ENCODE measurements around the gene RFFL. TPM values are rescaled to one million over a fixed set of nuclear protein-coding genes. Genes with fewer than 3 reads are reported as not detected.

The RFFL gene
- 7.0 and 16.6 TPM in 2 replicates for total RNA-seq

GRCh38 chr17:35063514-35064223 is at the start of gene RFFL:
TSS of gene RFFL (minus strand) at chr17:35063707. CDS start at chr17:35026553, 37,154 bp downstream.

GRCh38 chr17:34980353-34980680 is 83.2 kb downstream of the RFFL start, which contains the start of gene LIG3:
TSS of gene LIG3 (plus strand) at chr17:34980512. CDS start at chr17:34983006, 2,494 bp downstream.

DNA sequence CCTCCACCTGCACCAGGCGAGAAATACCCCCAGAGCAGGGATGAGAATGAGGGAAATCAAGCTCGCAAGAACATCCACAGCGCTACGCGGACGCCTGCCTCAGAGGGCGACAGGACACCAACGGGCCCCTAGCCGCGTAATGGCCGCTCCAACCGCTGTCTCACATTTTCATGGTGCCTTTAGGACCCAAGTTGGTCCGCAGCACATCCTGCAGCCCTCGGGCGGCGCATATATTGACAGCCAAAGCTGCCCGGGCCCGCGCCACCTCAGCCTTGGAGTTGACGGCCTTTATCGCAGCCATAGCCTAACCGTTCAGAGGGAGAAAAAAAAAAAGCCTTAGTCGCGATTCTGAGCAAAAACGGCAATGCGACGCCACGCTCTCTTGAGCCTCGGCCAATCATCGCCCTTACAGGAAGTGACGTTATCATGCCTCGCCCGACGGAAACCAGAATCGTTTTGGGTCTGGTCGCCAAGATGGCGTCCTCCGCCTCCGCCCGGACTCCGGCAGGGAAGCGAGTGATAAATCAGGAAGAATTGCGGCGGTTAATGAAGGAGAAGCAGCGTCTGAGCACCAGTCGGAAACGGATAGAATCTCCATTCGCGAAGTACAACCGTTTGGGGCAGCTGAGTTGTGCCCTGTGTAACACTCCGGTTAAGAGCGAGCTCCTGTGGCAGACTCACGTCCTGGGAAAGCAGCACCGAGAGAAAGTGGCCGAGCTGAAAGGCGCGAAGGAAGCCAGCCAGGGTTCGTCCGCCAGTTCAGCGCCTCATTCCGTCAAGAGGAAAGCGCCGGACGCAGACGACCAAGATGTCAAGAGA is 102.2 kb downstream of the RFFL start, which contains the start of the genes CCT6B and ZNF830:
Gene CCT6B, minus strand, starts transcription at position 368 of the 819 bp plus-strand sequence. Its CDS starts 67 bp downstream, at position 301.
Gene ZNF830, plus strand, starts transcription at position 448 of the 819 bp plus-strand sequence. Its CDS starts 27 bp downstream, at position 475.

Other genes starting within 250 kb of the RFFL start
- gene CCT6B, start 102.2 kb downstream of the RFFL start, total RNA-seq = 1.9 and 2.9 TPM in 2 replicates
- 6.7 and 7.3 TPM in 2 replicates for gene ZNF830, start 102.2 kb downstream of the RFFL start, total RNA-seq
- gene LIG3, start 83.2 kb downstream of the RFFL start, total RNA-seq = 13.7 and 21.4 TPM in 2 replicates
- gene RAD51D, start 56.2 kb upstream of the RFFL start, total RNA-seq = 6.4 and 17.3 TPM in 2 replicates
- not detected in 2 replicates for gene FNDC8, start 57.9 kb upstream of the RFFL start, total RNA-seq
- gene NLE1, start 78.6 kb upstream of the RFFL start, total RNA-seq = 13.0 and 13.5 TPM in 2 replicates
- 0.17 TPM in 1 of 2 replicates, not detected in the other for gene UNC45B, start 84.1 kb upstream of the RFFL start, total RNA-seq
- not detected in 2 replicates for gene SLC35G3, start 130.7 kb upstream of the RFFL start, total RNA-seq
- 25.2 and 39.8 TPM in 2 replicates for gene SLFN5, start 179.4 kb upstream of the RFFL start, total RNA-seq